Thoracic aorta (tissue), 2 donors: ENCODE measurements around the gene GIGYF2. TPM values are rescaled to one million over a fixed set of nuclear protein-coding genes. Genes with fewer than 3 reads are reported as not detected.

Source experiments
- ATAC-seq: fragments of 150-250 bp; one replicate; pipeline ENCODE4 v1.8.0; 2017; ENCODE audit warnings: low read depth; ENCODE audit not compliant: insufficient number of reproducible peaks, low FRiP score
- DNase-seq: peaks from one replicate; pipeline ENCODE4 v3.0.0-alpha.2; 2020; ENCODE audit warnings: low spot score
- H3K27ac ChIP-seq, 2 donors: fragments of 200-600 bp; sonication (generic); 1 replicate in 1 of 2; 2 replicates in 1 of 2; pipeline ENCODE4 v1.5.1; 2016; ENCODE audit warnings: mild to moderate bottlenecking in 2 of 2, moderate library complexity in 2 of 2
- H3K27me3 ChIP-seq: fragments of 200-600 bp; sonication (generic); replicated peaks from 2 replicates; pipeline ENCODE4 v1.6.0; 2016; ENCODE audit warnings: mild to moderate bottlenecking; ENCODE audit not compliant: insufficient read depth
- H3K36me3 ChIP-seq: fragments of 200-600 bp; sonication (generic); one replicate; pipeline ENCODE4 v1.5.1; 2016
- H3K4me1 ChIP-seq, 2 donors: fragments of 200-600 bp; sonication (generic); 1 replicate in 1 of 2; 2 replicates in 1 of 2; pipeline versions ENCODE4 v1.5.1 to v1.6.0; 2016; ENCODE audit warnings: low read depth in 2 of 2, mild to moderate bottlenecking in 1 of 2; ENCODE audit not compliant: control insufficient read depth in 1 of 2
- H3K4me3 ChIP-seq: fragments of 200-600 bp; sonication (generic); 2 replicates; pipeline ENCODE4 v1.5.1; 2016; ENCODE audit warnings: mild to moderate bottlenecking
- H3K9me3 ChIP-seq: fragments of 200-600 bp; sonication (generic); 2 replicates; pipeline ENCODE4 v1.5.1; 2016
- CTCF ChIP-seq: fragments of 200-600 bp; sonication (generic); IDR thresholded peaks from one replicate; pipeline ENCODE4 v1.5.1; 2019; ENCODE audit warnings: antibody characterized with exemption
- total RNA-seq, 2 donors: library from RNA; depleted of rRNA; stranded (reverse); fragments of >200 nt; gene quantifications; one replicate each; pipeline versions ENCODE4 v1.1.0 to v1.2.3, GENCODE V29; 2016

Gene GIGYF2
- total RNA-seq, 2 donors from 2014 or later: 54.7 to 121 TPM

- no peak for ATAC-seq
- Histone ChIP-seq H3K4me3 (peak overlapping the region; percentile 83), H3K27me3 (no peaks in the 10 kb centered on the region), H3K27ac (no peak overlapping the region), H3K4me1 (peaks cover 14 to 34% of the 10 kb centered on the region in 2 donors), H3K36me3 (no peaks in the 10 kb centered on the region), H3K9me3 (no peaks in the 10 kb centered on the region)
- no peak for TF ChIP-seq CTCF
- DNase-seq: no peak
Observed at GRCh38 chr2:232698556-232699091, 1.5 kb downstream of the GIGYF2 start.

GRCh38 chr2:232699110-232699509 is 2.0 kb downstream of the GIGYF2 start:
- H3K27ac ChIP-seq: no peak overlapping the region
- no peaks in the 10 kb centered on the region for H3K36me3 ChIP-seq
- DNase-seq (no peak), ATAC-seq (no peak)
- no peak for TF ChIP-seq CTCF
- H3K27me3 ChIP-seq: no peaks in the 10 kb centered on the region
- H3K4me1 ChIP-seq: peaks cover 14 to 34% of the 10 kb centered on the region in 2 donors
- H3K4me3 ChIP-seq: peak overlapping the region; percentile 83
- no peaks in the 10 kb centered on the region for H3K9me3 ChIP-seq

GRCh38 chr2:232700154-232700553 is 3.0 kb downstream of the GIGYF2 start:
- no peak overlapping the region for H3K4me3 ChIP-seq
- no peaks in the 10 kb centered on the region for H3K27me3 ChIP-seq
- H3K36me3 ChIP-seq: peaks cover 3% of the 10 kb centered on the region
- no peak overlapping the region for H3K27ac ChIP-seq
- TF ChIP-seq CTCF: no peak
- peaks cover 14 to 34% of the 10 kb centered on the region in 2 donors for H3K4me1 ChIP-seq
- no peaks in the 10 kb centered on the region for H3K9me3 ChIP-seq
- ATAC-seq (no peak), DNase-seq (no peak)

- peaks cover 0 to 10% of the 10 kb centered on the region in 2 donors for H3K4me1 ChIP-seq
- no peak overlapping the region for H3K27ac ChIP-seq
- DNase-seq (no peak), ATAC-seq (no peak)
- peaks cover 17% of the 10 kb centered on the region for H3K36me3 ChIP-seq
- no peak for TF ChIP-seq CTCF
- H3K4me3 ChIP-seq: no peak overlapping the region
- H3K9me3 ChIP-seq: no peaks in the 10 kb centered on the region
- no peaks in the 10 kb centered on the region for H3K27me3 ChIP-seq
Observed at GRCh38 chr2:232707076-232707475, 9.9 kb downstream of the GIGYF2 start.

- no peak overlapping the region for H3K27ac ChIP-seq
- ATAC-seq (no peak), DNase-seq (no peak)
- no peaks in the 10 kb centered on the region for H3K9me3 ChIP-seq
- TF ChIP-seq CTCF: no peak
- peaks cover 0 to 2% of the 10 kb centered on the region in 2 donors for H3K4me1 ChIP-seq
- no peak overlapping the region for H3K4me3 ChIP-seq
- no peaks in the 10 kb centered on the region for H3K27me3 ChIP-seq
- H3K36me3 ChIP-seq: no peaks in the 10 kb centered on the region
Observed at GRCh38 chr2:232713505-232713904, 16.4 kb downstream of the GIGYF2 start.
